NCI-H2107 treated with DMSO at 0.1 percent for 48 hours (cell line): Measurements from ENCODE around the gene NETO2.
A peak's percentile ranks its signal among the peaks of the same experiment; 100 is the strongest.
"Not testable (repeated sequence)": the region's sequence is repeated elsewhere in the genome, so short reads cannot be mapped to it uniquely, and the experiment has no call there.

ENCODE experiments used
- DNase-seq: peaks from one replicate; lab custom pipeline; 2025; ENCODE audit not compliant: unreplicated experiment; lab: John Stamatoyannopoulos, UW

The NETO2 gene, protein sequence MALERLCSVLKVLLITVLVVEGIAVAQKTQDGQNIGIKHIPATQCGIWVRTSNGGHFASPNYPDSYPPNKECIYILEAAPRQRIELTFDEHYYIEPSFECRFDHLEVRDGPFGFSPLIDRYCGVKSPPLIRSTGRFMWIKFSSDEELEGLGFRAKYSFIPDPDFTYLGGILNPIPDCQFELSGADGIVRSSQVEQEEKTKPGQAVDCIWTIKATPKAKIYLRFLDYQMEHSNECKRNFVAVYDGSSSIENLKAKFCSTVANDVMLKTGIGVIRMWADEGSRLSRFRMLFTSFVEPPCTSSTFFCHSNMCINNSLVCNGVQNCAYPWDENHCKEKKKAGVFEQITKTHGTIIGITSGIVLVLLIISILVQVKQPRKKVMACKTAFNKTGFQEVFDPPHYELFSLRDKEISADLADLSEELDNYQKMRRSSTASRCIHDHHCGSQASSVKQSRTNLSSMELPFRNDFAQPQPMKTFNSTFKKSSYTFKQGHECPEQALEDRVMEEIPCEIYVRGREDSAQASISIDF

DNA sequence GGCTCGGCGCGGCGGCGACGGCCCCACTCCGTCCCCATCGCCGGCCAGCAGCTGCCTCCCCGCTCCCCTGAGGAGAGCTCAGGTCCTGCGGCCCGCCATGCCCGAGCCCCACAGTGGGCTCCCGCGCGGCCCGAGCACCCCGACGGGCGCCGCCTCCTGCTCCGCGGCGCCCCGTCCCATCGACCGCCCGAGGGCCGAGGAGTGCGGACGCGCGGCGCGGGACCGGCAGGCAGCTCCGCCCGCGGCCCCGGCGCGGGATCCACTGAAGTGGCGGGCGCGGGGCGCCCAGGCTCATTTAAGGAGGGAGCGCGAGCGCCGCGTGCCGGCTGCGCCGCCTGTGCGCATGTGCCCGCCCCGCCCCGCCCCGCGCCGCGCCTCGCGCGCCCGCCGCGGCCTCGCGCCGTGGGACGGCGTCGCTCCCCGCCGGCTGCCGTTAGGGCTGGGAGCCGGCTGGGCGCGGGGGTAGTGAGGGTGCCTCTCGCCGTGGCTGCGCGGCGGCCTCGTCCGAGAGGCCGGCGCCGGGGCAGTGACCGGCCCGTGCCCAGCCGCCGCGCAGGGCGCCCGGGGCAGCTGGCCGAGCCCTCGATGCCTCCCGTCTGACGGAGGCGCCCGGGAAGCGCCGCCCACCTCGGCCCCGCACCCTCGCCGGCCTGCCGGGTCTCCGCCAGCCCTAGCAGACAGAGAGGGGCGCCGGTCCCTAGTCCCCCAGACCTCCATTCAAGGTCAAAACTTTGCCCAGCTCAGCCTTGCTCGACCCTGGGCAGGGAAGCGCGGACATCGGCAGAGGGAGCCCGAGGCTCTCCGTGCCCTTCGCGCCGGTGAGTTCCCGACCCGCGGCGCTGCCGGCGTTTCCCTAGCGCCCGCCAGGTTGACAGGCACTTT lies at the start of gene NETO2:
Gene NETO2 (minus strand): TSS at position 269 of the 882 bp plus-strand sequence. CDS start 333 bp downstream, outside the sequence.
- DNase-seq, result no peak

- DNase-seq, result no peak
Measured at GRCh38 chr16:47182318-47182717, 38.6 kb upstream of the NETO2 start.

DNA sequence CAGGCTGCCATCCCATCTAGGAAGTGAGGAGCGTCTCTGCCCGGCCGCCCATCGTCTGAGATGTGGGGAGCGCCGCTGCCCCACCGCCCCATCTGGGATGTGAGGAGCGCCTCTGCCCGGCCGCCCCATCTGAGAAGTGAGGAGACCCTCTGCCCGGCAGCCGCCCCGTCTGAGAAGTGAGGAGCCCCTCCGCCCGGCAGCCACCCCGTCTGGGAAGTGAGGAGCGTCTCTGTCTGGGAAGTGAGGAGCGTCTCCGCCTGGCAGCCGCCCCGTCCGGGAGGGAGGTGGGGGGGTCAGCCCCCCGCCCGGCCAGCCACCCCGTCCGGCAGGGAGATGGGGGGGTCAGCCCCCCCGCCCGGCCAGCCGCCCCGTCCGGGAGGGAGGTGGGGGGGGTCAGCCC lies 37.3 kb upstream of the NETO2 start:
- not testable (repeated sequence) for DNase-seq

- no peak for DNase-seq
Measured at GRCh38 chr16:47180073-47180472, 36.3 kb upstream of the NETO2 start.

GRCh38 chr16:47175152-47175551 lies 31.4 kb upstream of the NETO2 start:
- no peak for DNase-seq

DNA sequence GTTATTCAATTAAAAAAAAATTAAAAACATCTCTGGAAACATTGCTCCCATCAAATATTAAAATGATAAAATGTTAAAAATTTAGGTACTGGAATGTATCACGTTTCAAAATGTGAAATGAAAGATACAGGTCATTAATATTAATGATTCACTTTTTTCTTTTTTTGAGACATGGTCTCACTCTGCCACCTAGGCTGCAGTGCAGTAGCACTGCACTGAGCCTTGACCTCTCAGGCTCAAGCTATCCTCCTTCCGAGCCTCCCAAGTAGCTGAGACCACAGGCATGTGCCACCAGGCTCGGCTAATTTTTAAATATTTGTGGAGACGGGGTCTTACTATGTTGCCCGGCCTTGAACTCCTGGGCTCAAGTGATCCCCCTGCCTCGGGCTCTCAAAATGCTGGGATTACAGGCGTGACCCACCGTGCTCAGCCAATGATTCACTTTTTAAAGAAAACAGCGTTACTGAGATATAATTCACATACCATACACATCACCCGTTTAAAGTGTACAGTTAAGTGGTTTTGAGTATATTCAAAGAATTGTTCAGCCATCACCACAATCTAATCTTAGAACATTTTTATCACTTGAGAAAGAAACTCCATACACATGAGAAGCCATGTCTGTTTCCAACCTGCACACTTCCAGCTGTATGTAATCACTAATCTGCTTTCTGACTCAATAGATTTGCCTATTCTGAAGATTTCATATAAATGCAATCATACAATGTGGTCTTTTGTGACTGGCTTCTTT lies 19.1 kb upstream of the NETO2 start:
- no peak for DNase-seq

GRCh38 chr16:47161464-47161863 lies 17.7 kb upstream of the NETO2 start:
- no peak for DNase-seq

- DNase-seq, result no peak
Measured at GRCh38 chr16:47160422-47160821, 16.7 kb upstream of the NETO2 start.

DNA sequence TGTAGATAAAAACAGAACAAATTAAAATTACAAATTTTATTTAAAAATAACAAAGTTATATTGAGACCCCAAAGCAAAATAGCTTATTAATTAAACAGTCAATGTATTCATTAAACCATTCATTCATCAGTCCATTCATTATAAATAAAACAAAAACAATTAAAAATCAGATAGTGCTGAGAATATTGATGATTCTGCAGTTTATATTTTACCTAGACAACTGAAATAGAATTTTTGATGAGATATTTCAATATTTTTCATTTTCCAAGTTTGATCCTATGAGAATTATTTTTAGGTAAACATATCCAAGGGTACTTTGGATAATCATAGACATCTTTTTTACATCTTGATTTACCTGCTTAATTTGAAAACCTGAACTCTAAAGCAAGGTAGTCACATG lies 15.2 kb upstream of the NETO2 start:
- DNase-seq, result no peak

GRCh38 chr16:47156680-47157215 lies 13.0 kb upstream of the NETO2 start:
- DNase-seq, result no peak

DNA sequence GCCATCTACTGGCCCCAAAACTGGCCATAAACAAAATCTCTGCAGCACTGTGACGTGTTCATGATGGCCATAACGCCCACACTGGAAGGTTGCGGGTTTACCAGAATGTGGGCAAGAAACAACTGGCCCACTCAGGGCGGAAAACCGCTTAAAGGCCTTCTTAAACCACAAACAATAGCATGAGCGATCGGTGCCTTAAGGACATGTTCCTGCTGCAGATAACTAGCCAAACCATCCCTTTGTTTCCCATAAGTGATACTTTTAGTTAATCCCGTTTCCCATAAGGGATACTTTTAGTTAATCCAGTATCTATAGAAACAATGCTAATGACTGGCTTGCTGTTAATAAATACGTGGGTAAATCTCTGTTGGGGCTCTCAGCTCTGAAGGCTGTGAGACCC lies 8.8 kb upstream of the NETO2 start:
- DNase-seq, result not testable (repeated sequence)

DNA sequence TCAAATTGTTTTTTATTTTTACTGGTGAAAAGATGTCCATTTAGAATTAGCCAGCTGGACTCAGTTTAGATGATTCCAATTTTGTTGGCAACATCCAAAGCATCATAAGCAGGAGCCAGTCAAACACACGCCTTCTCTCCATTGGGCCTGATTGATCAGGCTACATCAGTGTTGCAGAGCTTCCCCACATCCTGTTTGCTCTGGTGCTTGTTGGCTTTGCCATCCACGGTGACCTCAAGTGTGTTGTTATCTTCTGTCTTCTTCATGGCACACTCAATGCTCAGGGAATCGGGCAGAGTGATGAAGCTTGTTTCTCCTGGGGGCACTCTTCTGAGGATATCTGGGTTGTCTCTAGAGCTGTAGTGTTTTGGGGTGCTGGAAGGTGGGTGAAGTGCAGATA lies 6.3 kb upstream of the NETO2 start:
- no peak for DNase-seq

DNA sequence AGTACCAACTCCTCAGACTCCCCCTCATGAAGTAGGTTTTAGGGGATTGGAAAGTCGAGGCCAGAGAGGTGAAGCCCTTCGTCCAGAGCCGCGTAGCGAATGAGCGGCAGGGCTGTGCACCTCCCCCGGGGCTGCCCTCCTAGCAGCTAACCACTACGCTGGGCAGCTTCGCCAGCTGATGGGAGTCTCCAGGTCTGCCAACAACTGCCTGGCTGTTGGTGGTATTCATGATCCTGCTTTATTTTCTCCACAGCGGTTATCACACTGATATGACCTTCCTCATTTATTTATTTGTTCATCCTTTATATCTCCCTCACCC lies 773 bp upstream of the NETO2 start:
- DNase-seq, result no peak

GRCh38 chr16:47142821-47143676 lies 696 bp downstream of the NETO2 start:
- DNase-seq, result no peak

DNA sequence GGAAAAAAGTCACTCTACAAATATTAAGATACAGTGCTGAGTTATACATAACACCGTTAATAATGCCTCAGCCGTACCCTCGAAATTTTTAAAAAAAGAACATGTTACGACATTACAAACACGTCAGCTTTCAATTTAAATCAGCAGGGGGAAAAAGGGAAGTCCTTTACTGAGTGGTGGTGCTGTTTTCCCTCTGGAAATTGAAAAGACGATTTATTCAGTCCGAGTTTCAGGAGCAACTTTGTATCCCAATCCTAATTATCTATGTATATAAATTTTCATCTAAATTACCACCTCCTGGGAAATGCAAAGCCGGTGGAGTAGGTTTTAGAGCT lies 1.3 kb downstream of the NETO2 start:
- no peak for DNase-seq

- DNase-seq, result peak; percentile 56
Measured at GRCh38 chr16:47141773-47142485, 1.8 kb downstream of the NETO2 start.

- DNase-seq, result no peak
Measured at GRCh38 chr16:47140686-47141085, 3.1 kb downstream of the NETO2 start.

DNA sequence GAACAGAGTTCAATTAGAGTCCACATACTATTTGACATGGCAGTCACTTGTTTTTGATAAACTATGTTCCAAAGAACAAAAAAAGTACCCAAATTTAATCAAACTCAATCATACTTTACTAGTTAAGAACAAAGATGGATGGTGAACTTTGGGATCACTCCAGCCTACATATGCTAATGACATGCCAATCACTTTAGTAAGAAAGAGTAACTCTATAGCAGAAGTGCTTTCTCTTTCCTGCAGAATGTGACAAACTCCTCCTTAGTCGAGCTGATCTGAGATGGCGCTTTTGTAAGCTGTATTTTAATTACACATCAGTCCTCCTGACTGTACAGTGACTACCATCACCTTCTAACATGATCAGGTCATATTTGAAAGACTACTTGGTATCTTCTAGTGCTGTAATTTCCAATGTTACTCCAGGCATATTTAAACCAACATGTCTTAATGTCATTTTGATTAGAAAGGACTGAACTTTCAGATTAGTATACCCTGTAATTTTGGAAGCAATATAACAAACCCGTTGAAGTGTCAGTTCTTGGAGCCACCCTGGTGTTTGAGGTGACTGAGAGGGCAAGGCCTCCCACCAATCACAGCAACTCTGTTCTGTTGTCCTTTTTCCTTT lies 4.1 kb downstream of the NETO2 start:
- DNase-seq, result no peak

DNA sequence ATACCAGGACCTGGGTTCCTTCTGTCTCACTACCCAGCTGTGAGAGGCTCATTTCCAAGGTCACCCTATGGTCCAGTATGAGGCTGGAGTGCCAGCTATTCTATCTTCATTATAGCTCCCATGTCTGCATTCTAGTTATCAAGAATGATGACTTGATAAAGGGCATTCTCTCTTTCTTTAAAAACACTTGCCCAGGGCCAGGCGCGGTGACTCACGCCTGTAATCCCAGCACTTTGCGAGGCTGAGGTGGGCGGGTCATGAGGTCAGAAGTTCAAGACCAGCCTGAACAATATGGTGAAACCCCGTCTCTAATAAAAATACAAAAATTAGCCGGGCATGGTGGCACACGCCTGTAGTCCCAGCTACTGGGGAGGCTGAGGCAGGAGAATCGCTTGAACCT lies 5.8 kb downstream of the NETO2 start:
- DNase-seq, result not testable (repeated sequence)
